T-helper 9 cell (primary cell): Measurements from ENCODE around the gene TSR3.
"Not testable (repeated sequence)": the region's sequence is repeated elsewhere in the genome, so short reads cannot be mapped to it uniquely, and the experiment has no call there.

Experiments used
- DNase-seq: peaks from one replicate; pipeline ENCODE4 v3.0.0-alpha.2; 2020

TSR3 gene

GRCh38 chr16:1335996-1336395 is 15.7 kb downstream of the TSR3 start:
- DNase-seq, result no peak

GRCh38 chr16:1335211-1335971 is 16.3 kb downstream of the TSR3 start:
- DNase-seq, result no peak

- DNase-seq, result no peak
Observed at GRCh38 chr16:1334739-1335138, 16.9 kb downstream of the TSR3 start.

GRCh38 chr16:1333854-1334700 is 17.6 kb downstream of the TSR3 start:
- DNase-seq, result no peak

GRCh38 chr16:1333149-1333812 is 18.4 kb downstream of the TSR3 start, which contains the start of gene BAIAP3:
Gene BAIAP3 (plus strand): TSS chr16:1333645. CDS start chr16:1338550, 4,905 bp downstream.
- DNase-seq, result peak; percentile 58

GRCh38 chr16:1332618-1333148 is 19.0 kb downstream of the TSR3 start:
- DNase-seq, result no peak

- DNase-seq, result peak; percentile 21
Observed at GRCh38 chr16:1331712-1332617, 19.7 kb downstream of the TSR3 start.

- DNase-seq, result no peak
Observed at GRCh38 chr16:1330931-1331711, 20.6 kb downstream of the TSR3 start.

- no peak for DNase-seq
Observed at GRCh38 chr16:1330260-1330914, 21.3 kb downstream of the TSR3 start.

- DNase-seq, result not testable (repeated sequence)
Observed at GRCh38 chr16:1328961-1329360, 22.7 kb downstream of the TSR3 start.

GRCh38 chr16:1328136-1328535 is 23.5 kb downstream of the TSR3 start:
- not testable (repeated sequence) for DNase-seq

GRCh38 chr16:1327619-1327947 is 24.1 kb downstream of the TSR3 start:
- no peak for DNase-seq

GRCh38 chr16:1326946-1327618 is 24.6 kb downstream of the TSR3 start:
- no peak for DNase-seq

- no peak for DNase-seq
Observed at GRCh38 chr16:1326391-1326790, 25.3 kb downstream of the TSR3 start.

- no peak for DNase-seq
Observed at GRCh38 chr16:1325673-1326371, 25.9 kb downstream of the TSR3 start.

- no peak for DNase-seq
Observed at GRCh38 chr16:1325261-1325660, 26.4 kb downstream of the TSR3 start.

- DNase-seq, result no peak
Observed at GRCh38 chr16:1324286-1324826, 27.3 kb downstream of the TSR3 start.

- DNase-seq, result no peak
Observed at GRCh38 chr16:1323296-1324239, 28.1 kb downstream of the TSR3 start.
